Head of caudate nucleus (tissue), 42 donors: ENCODE measurements around the gene PARPBP.
"Not testable (repeated sequence)": the region's sequence is repeated elsewhere in the genome, so short reads cannot be mapped to it uniquely, and the experiment has no call there.

Source experiments
- DNase-seq, 42 donors: peaks; one replicate each; pipeline versions ENCODE4 v3.0.0 to v3.0.0-alpha.2; 2020 to 2021; ENCODE audit warnings: mixed read lengths in 7 of 42
- intact Hi-C: fragments of 100-400 bp; cut with DNase I; formaldehyde crosslinking; loops from one replicate; pipeline ENCODE4 v1.15.0; 2022

PARPBP gene

GRCh38 chr12:102227954-102228353 lies 108.0 kb downstream of the PARPBP start:
- DNase-seq: no peak
- intact Hi-C loops: no loop called here

DNA sequence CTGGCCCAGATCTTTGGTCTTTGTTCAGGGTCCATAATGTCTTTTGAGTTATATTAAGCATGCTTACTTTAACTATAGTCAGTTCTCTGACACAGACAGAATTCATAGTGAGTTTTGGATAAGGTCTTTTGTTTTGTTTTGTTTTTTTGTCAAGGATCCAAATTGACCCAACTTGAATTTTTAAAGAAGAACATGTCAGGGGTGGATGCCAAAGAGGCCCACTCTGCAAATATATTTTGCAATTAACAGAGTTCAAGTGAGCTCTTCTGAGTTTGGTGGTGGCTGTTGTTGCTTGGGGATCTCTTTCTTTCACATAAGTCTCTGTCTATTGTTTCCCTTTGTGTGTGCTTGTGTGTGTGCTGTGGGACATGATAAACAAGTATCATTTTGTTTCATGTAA lies 112.1 kb downstream of the PARPBP start:
- intact Hi-C loops: no loop called here
- DNase-seq: no peak

- intact Hi-C loops: no loop called here
- no peak for DNase-seq
Measured at GRCh38 chr12:102232446-102232845, 112.5 kb downstream of the PARPBP start.

DNA sequence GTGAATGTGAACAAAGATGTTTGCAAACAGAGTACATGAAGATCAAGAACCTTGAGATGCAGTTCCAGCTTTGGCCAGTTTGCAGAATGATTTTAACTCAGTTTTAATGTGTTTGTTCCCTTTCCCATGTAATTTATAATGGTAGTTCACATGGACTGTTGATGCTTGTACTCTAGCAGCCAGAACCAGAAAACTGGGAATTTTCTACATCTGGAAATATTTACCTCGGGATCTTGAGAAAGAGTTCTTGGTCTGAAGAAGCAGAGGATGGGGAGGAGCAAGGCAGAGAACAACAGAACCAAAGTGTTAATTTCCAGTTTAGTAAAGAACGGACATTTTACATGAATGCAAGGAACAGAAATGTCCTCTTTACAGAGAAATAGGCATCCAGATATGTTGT lies 114.6 kb downstream of the PARPBP start:
- intact Hi-C loops: no loop called here
- no peak for DNase-seq

DNA sequence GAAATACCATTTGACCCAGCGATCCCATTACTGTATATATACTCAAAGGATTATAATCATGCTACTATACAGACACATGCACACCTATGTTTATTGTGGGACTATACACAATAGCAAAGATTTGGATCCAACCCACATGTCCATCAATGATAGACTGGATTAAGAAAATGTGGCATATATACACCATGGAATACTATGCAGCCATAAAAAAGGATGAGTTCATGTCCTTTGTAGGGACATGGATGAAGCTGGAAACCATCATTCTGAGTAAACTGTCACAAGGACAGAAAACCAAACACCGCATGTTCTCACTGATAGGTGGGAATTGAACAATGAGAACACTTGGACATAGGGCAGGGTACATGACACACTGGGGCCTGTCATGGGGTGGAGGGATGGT lies 120.9 kb downstream of the PARPBP start:
- DNase-seq, intact Hi-C loops: not testable (repeated sequence)
